ENCODE measurements around the gene DNAJB4. TPM values are rescaled to one million over a fixed set of nuclear protein-coding genes. Genes with fewer than 3 reads are reported as not detected.

Gene DNAJB4
- total RNA-seq, 1 experiment from 2014 or later = 23.4 TPM

DNA sequence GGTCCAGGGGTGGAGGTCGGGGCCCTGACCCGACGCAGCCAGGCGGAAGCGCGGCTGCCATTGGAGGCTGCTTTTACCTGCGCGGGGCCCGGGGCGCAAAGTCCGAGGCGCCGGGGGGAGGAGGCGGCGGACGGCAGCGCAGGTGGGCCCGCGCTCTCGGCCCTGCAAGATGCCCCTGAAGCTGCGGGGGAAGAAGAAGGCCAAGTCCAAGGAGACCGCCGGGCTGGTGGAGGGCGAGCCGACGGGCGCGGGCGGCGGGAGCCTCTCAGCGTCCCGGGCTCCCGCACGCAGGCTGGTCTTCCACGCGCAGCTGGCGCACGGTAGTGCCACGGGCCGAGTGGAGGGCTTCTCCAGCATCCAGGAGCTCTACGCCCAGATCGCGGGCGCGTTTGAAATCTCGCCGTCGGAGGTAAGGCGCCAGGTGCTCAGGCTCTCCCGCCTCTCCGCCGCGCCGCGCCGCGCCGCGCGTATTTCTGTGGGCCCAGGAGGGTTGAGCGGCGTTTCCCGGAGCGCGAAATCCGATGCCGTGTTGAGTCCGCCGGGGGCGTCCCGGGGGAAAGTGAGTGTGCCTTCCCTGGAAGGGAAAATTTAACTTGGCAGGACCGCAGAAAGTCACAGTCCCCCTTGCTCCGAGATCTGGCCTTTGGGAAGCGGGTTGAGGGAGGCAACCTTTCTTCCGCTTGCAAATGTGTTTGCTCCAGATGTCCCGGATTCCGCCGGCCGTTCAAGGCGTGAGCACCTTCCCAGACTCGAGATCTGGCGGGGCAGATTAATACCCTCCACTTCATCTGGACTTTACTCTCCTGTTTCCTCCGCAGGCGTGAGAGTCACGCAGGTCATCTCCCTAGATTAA is 41.4 kb downstream of the DNAJB4 start, which contains the start of gene GIPC2 (continued):
- TF ChIP-seq ESRRA (CRISPR knock-in tag; IDR thresholded peaks at IDR 0.05; ENCODE audit: borderline replicate concordance) (peak; percentile 72; the same call in 1 of the 2 replicates), ZNF232 (CRISPR knock-in tag; IDR thresholded peaks at IDR 0.05) (no peak), CREB1 (CRISPR knock-in tag; IDR thresholded peaks at IDR 0.05) (peak; percentile 22; the same call in 1 of the 2 replicates), FOXP1 (CRISPR knock-in tag; IDR thresholded peaks at IDR 0.05; ENCODE audit: borderline replicate concordance) (peak; percentile 94), NR3C1 (CRISPR knock-in tag; conservative IDR thresholded peaks at IDR 0.05; ENCODE audit: low read depth) (no peak; the same call in 1 of the 2 replicates), JAZF1 (CRISPR knock-in tag; IDR thresholded peaks at IDR 0.05) (no peak), ZNF317 (CRISPR knock-in tag; IDR thresholded peaks at IDR 0.05; ENCODE audit: borderline replicate concordance, low read depth) (no peak; the same call in 1 of the 2 replicates), ZBTB21 (CRISPR knock-in tag; IDR thresholded peaks at IDR 0.05; ENCODE audit: borderline replicate concordance) (no peak), RELA (CRISPR knock-in tag; IDR thresholded peaks at IDR 0.05; ENCODE audit: borderline replicate concordance) (no peak), SMAD3 (CRISPR knock-in tag; IDR thresholded peaks at IDR 0.05; ENCODE audit: borderline replicate concordance) (0 out of 2 replicates have a peak, but pooled peaks have one; percentile 26), KAT7 (CRISPR knock-in tag; IDR thresholded peaks at IDR 0.05; ENCODE audit: borderline replicate concordance) (no peak)
- TF ChIP-seq, protein P1, sequence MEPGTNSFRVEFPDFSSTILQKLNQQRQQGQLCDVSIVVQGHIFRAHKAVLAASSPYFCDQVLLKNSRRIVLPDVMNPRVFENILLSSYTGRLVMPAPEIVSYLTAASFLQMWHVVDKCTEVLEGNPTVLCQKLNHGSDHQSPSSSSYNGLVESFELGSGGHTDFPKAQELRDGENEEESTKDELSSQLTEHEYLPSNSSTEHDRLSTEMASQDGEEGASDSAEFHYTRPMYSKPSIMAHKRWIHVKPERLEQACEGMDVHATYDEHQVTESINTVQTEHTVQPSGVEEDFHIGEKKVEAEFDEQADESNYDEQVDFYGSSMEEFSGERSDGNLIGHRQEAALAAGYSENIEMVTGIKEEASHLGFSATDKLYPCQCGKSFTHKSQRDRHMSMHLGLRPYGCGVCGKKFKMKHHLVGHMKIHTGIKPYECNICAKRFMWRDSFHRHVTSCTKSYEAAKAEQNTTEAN (CRISPR knock-in tag; IDR thresholded peaks at IDR 0.05) = peak; percentile 37; the same call in 1 of the 2 replicates
- TF ChIP-seq, protein P2, sequence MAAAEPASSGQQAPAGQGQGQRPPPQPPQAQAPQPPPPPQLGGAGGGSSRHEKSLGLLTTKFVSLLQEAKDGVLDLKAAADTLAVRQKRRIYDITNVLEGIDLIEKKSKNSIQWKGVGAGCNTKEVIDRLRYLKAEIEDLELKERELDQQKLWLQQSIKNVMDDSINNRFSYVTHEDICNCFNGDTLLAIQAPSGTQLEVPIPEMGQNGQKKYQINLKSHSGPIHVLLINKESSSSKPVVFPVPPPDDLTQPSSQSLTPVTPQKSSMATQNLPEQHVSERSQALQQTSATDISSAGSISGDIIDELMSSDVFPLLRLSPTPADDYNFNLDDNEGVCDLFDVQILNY (CRISPR knock-in tag; IDR thresholded peaks at IDR 0.05) = peak; percentile 74
- TF ChIP-seq, protein P3, sequence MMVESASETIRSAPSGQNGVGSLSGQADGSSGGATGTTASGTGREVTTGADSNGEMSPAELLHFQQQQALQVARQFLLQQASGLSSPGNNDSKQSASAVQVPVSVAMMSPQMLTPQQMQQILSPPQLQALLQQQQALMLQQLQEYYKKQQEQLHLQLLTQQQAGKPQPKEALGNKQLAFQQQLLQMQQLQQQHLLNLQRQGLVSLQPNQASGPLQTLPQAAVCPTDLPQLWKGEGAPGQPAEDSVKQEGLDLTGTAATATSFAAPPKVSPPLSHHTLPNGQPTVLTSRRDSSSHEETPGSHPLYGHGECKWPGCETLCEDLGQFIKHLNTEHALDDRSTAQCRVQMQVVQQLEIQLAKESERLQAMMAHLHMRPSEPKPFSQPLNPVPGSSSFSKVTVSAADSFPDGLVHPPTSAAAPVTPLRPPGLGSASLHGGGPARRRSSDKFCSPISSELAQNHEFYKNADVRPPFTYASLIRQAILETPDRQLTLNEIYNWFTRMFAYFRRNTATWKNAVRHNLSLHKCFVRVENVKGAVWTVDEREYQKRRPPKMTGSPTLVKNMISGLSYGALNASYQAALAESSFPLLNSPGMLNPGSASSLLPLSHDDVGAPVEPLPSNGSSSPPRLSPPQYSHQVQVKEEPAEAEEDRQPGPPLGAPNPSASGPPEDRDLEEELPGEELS (CRISPR knock-in tag; IDR thresholded peaks at IDR 0.05) = peak; percentile 86
- TF ChIP-seq, protein P4, sequence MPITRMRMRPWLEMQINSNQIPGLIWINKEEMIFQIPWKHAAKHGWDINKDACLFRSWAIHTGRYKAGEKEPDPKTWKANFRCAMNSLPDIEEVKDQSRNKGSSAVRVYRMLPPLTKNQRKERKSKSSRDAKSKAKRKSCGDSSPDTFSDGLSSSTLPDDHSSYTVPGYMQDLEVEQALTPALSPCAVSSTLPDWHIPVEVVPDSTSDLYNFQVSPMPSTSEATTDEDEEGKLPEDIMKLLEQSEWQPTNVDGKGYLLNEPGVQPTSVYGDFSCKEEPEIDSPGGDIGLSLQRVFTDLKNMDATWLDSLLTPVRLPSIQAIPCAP (CRISPR knock-in tag; IDR thresholded peaks at IDR 0.05) = peak; percentile 47; the same call in 1 of the 2 replicates

DNA sequence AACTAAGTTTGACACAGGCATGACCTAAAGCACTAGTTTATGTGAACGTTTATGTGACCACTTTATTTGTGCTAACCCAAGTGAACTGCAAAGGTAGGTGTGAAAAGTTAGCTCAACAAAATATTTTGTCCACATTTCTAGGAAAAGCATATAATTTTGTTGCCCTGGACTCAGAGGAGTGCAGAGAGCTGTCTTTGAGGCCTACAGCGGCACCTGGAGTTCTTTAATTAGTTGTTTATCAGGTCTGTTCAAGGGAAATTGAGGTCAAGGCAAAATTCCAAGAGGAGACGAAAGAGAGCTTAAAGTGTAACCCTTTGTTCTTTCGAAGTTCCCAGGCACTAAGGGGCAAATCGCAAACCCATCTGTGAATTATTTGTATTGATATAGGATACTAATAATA is 42.4 kb downstream of the DNAJB4 start:
- peaks cover 33% of the 10 kb centered on the region for H3K4me1 Mint-ChIP-seq
- CTCF ChIA-PET = interaction anchor here (3.9 kb wide), 1 partner anchor 67 kb away, joined by 16 read pairs; no protein-coding TSS in a partner anchor
- POLR2A ChIA-PET = interaction anchor here (1.6 kb wide), 1 partner anchor 68 kb away, joined by 4 read pairs; the partner anchor contains the start of gene FUBP1
- H3K9me3 Mint-ChIP-seq = no peaks in the 10 kb centered on the region
- no peak overlapping the region for H3K27ac Mint-ChIP-seq
- H3K36me3 Mint-ChIP-seq = no peaks in the 10 kb centered on the region
- peak overlapping the region; percentile 87 for H3K4me3 Mint-ChIP-seq
- H3K27me3 Mint-ChIP-seq (ENCODE audit: low read depth) = peaks cover 47% of the 10 kb centered on the region
- no peak for DNase-seq (ENCODE audit: low spot score)
- ATAC-seq = no peak
- TF ChIP-seq NFE2L1 (CRISPR knock-in tag; IDR thresholded peaks at IDR 0.05) = no peak
- TF ChIP-seq, protein P5, sequence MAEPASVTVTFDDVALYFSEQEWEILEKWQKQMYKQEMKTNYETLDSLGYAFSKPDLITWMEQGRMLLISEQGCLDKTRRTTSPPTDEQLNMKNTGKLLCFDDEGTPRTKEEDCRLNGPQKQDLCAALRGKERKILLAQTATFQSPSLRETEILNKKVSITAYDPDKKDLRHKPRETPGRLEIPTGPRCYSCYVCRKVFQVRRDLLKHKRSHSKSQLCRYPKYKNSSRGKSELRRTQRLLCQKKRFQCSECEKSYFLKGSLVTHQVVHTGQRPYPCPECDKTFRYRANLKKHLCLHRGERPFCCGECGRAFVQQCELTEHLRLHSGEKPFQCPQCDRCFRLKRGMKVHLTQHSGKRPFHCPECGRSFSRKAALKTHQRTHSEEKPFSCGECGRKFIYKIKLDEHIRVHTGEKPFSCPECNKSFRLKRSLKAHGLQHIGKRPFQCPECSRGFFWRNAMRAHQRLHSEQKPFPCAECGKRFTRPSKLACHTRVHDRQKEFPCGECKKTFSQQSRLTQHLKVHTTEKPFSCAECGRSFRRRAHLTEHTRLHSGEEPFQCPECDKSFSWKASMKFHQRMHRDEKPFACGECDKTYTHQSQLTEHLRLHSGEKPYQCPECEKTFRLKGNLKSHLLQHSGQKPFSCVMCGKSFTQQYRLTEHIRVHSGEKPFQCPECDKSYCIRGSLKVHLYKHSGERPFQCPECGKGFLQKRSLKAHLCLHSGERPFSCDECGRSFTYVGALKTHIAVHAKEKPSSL (CRISPR knock-in tag; conservative IDR thresholded peaks at IDR 0.05) = no peak
- TF ChIP-seq, protein P6, sequence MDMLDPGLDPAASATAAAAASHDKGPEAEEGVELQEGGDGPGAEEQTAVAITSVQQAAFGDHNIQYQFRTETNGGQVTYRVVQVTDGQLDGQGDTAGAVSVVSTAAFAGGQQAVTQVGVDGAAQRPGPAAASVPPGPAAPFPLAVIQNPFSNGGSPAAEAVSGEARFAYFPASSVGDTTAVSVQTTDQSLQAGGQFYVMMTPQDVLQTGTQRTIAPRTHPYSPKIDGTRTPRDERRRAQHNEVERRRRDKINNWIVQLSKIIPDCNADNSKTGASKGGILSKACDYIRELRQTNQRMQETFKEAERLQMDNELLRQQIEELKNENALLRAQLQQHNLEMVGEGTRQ (CRISPR knock-in tag; IDR thresholded peaks at IDR 0.05) = no peak
- no peak for TF ChIP-seq GTF2I (CRISPR knock-in tag; conservative IDR thresholded peaks at IDR 0.05)
- TF ChIP-seq EMX1 (CRISPR knock-in tag; IDR thresholded peaks at IDR 0.05) = no peak
- TF ChIP-seq, protein P2 (CRISPR knock-in tag; IDR thresholded peaks at IDR 0.05) = no peak
- TF ChIP-seq, protein P7, sequence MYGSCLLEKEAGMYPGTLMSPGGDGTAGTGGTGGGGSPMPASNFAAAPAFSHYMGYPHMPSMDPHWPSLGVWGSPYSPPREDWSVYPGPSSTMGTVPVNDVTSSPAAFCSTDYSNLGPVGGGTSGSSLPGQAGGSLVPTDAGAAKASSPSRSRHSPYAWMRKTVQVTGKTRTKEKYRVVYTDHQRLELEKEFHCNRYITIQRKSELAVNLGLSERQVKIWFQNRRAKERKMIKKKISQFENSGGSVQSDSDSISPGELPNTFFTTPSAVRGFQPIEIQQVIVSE (CRISPR knock-in tag; IDR thresholded peaks at IDR 0.05; ENCODE audit: borderline replicate concordance) = no peak
- no peak for TF ChIP-seq ZNF396 (CRISPR knock-in tag; IDR thresholded peaks at IDR 0.05; ENCODE audit: borderline replicate concordance)
- TF ChIP-seq, protein P8, sequence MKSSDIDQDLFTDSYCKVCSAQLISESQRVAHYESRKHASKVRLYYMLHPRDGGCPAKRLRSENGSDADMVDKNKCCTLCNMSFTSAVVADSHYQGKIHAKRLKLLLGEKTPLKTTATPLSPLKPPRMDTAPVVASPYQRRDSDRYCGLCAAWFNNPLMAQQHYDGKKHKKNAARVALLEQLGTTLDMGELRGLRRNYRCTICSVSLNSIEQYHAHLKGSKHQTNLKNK (CRISPR knock-in tag; IDR thresholded peaks at IDR 0.05) = no peak
- TF ChIP-seq NR3C1 (CRISPR knock-in tag; conservative IDR thresholded peaks at IDR 0.05; ENCODE audit: low read depth) = no peak
- TF ChIP-seq ATF1 (CRISPR knock-in tag; IDR thresholded peaks at IDR 0.05) = no peak
